ENCODE measurements around the gene BAK1. TPM values are rescaled to one million over a fixed set of nuclear protein-coding genes. Genes with fewer than 3 reads are reported as not detected.

The BAK1 gene
- total RNA-seq, 1 donor from 2014 or later = 23.9 TPM

- Histone ChIP-seq H3K36me3 (ENCODE audit: control insufficient read depth, insufficient read depth, low read length) (no peaks in the 10 kb centered on the region), H3K27me3 (ENCODE audit: control insufficient read depth, insufficient read depth, low read length) (no peaks in the 10 kb centered on the region), H3K4me3 (ENCODE audit: low read depth, low read length) (no peak overlapping the region)
- TF ChIP-seq CTCF (IDR thresholded peaks at IDR 0.05; ENCODE audit: insufficient read depth, low read length, poor library complexity, severe bottlenecking) = no peak
- DNase-seq (ENCODE audit: low read depth) = no peak
Measured at GRCh38 chr6:33592280-33592594, 12.2 kb upstream of the BAK1 start.

- no peaks in the 10 kb centered on the region for H3K27me3 ChIP-seq (ENCODE audit: control insufficient read depth, insufficient read depth, low read length)
- no peak for TF ChIP-seq CTCF (IDR thresholded peaks at IDR 0.05; ENCODE audit: insufficient read depth, low read length, poor library complexity, severe bottlenecking)
- H3K4me3 ChIP-seq (ENCODE audit: low read depth, low read length) = no peak overlapping the region
- H3K36me3 ChIP-seq (ENCODE audit: control insufficient read depth, insufficient read depth, low read length) = no peaks in the 10 kb centered on the region
- no peak for DNase-seq (ENCODE audit: low read depth)
Measured at GRCh38 chr6:33591424-33592032, 11.5 kb upstream of the BAK1 start.

- Histone ChIP-seq H3K27me3 (ENCODE audit: control insufficient read depth, insufficient read depth, low read length) (no peaks in the 10 kb centered on the region), H3K36me3 (ENCODE audit: control insufficient read depth, insufficient read depth, low read length) (no peaks in the 10 kb centered on the region), H3K4me3 (ENCODE audit: low read depth, low read length) (no peak overlapping the region)
- peak; percentile 14 for DNase-seq (ENCODE audit: low read depth)
- no peak for TF ChIP-seq CTCF (IDR thresholded peaks at IDR 0.05; ENCODE audit: insufficient read depth, low read length, poor library complexity, severe bottlenecking)
Measured at GRCh38 chr6:33590531-33591198, 10.6 kb upstream of the BAK1 start.

DNA sequence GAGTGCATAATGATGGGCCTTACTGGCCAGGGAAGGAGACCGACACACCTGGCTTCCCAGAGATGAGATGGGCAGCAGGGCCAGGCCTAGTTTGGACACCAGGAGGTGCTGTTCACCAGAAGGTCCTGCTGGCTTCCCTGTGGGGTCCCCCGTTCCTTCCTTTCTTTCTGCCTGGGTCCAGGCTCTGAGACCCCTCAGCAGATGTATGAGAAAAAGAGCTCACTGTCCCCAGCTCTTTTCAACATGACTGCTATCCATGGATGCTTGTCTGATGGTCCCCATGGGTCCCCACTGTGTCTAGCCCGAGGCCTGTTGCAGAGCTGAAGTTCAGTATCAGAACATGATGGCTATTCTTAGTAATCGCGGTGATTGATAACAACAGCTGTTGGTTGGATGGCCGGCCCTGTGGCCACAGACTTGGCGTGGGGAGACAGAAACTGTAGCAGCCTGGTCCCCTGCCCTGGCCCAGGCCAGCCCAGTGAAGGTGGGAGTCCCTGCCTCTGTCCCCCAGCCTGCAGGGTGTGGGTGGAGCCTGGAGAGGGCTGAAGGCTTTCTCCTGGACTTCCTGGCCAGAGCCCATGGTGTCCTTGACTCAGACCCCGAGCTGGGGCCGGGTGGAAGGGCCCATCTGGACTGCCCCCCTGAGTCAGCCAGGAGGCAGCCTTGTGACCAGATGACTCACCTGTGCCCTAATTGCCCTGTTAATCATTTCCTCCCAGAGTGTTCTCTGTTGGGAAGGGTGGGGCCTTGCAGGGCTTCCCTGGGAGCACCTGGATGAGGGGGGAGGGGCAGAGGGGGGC, 9.9 kb upstream of the BAK1 start:
- peak; percentile 91 for TF ChIP-seq CTCF (IDR thresholded peaks at IDR 0.05; ENCODE audit: insufficient read depth, low read length, poor library complexity, severe bottlenecking)
- Histone ChIP-seq H3K4me3 (ENCODE audit: low read depth, low read length) (no peak overlapping the region), H3K27me3 (ENCODE audit: control insufficient read depth, insufficient read depth, low read length) (no peaks in the 10 kb centered on the region), H3K36me3 (ENCODE audit: control insufficient read depth, insufficient read depth, low read length) (no peaks in the 10 kb centered on the region)
- DNase-seq (ENCODE audit: low read depth) = peak; percentile 95

DNA sequence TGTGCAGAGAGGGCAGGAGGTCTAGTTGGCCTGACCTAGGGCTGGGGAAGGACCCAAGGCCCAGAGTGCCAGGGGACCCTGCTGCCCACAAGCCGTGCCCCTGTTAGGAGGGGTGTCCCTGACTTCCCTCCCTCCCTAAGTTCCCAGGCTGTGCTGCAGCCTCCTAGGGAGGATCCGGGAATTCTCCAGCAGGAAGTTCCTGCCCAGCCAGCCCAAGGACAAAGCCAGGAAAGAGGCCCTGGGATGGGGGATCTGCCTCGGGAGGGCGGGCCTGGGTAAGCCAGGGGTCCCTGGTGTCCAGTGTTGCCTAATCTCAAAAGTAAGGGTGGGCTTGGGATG, 9.3 kb upstream of the BAK1 start:
- no peak for DNase-seq (ENCODE audit: low read depth)
- Histone ChIP-seq H3K36me3 (ENCODE audit: control insufficient read depth, insufficient read depth, low read length) (no peaks in the 10 kb centered on the region), H3K27me3 (ENCODE audit: control insufficient read depth, insufficient read depth, low read length) (no peaks in the 10 kb centered on the region), H3K4me3 (ENCODE audit: low read depth, low read length) (no peak overlapping the region)
- no peak for TF ChIP-seq CTCF (IDR thresholded peaks at IDR 0.05; ENCODE audit: insufficient read depth, low read length, poor library complexity, severe bottlenecking)

Measured in kidney epithelial cell (primary cell).